ENCODE results near the gene TYSND1.
"Not testable (repeated sequence)": the region's sequence is repeated elsewhere in the genome, so short reads cannot be mapped to it uniquely, and the experiment has no call there.

TYSND1 gene

GRCh38 chr10:70106958-70107791, 39.3 kb downstream of the TYSND1 start:
- no peak for DNase-seq

GRCh38 chr10:70101668-70102067, 44.8 kb downstream of the TYSND1 start:
- DNase-seq: no peak

GRCh38 chr10:70101068-70101562, 45.4 kb downstream of the TYSND1 start:
- not testable (repeated sequence) for DNase-seq

GRCh38 chr10:70098271-70098670, 48.2 kb downstream of the TYSND1 start:
- DNase-seq: no peak

- no peak for DNase-seq
These were observed 49.0 kb downstream of the TYSND1 start for GRCh38 chr10:70097459-70097858.

- DNase-seq: no peak
These were observed 49.6 kb downstream of the TYSND1 start for GRCh38 chr10:70096705-70097420.

GRCh38 chr10:70096016-70096704, 50.3 kb downstream of the TYSND1 start:
- no peak for DNase-seq

- no peak for DNase-seq
These were observed 52.2 kb downstream of the TYSND1 start for GRCh38 chr10:70094250-70094649.

- no peak for DNase-seq
These were observed 53.1 kb downstream of the TYSND1 start for GRCh38 chr10:70093335-70093944.

- no peak for DNase-seq
These were observed 54.1 kb downstream of the TYSND1 start for GRCh38 chr10:70092389-70092718.

GRCh38 chr10:70090951-70091350, 55.5 kb downstream of the TYSND1 start:
- no peak for DNase-seq

- no peak for DNase-seq
These were observed 56.5 kb downstream of the TYSND1 start for GRCh38 chr10:70090013-70090412.

GRCh38 chr10:70088308-70088698, 58.2 kb downstream of the TYSND1 start:
- DNase-seq: no peak

All from HCEC 1CT (cell line).